Endothelial cell of umbilical vein (primary cell): ENCODE results near the gene JADE1. TPM values are rescaled to one million over a fixed set of nuclear protein-coding genes. Genes with fewer than 3 reads are reported as not detected.

Source experiments
- BruUV-seq: library from RNA; stranded (reverse); fragments of 400-500 nt; replicated peaks from 2 replicates; lab custom pipeline; 2021; lab: Mats Ljungman, UMichigan
- CTCF ChIA-PET: fragments of 300-600, 350-600 bp; sonication (Branson Sonifier 250); formaldehyde crosslinking; loops from one replicate; lab custom pipeline; 2021; ENCODE audit warnings: antibody characterized with exemption, inconsistent platforms; lab: Charles Lee
- POLR2A ChIA-PET: fragments of 300-600, 350-600 bp; sonication (Branson Sonifier 250); formaldehyde crosslinking; loops from one replicate; lab custom pipeline; 2021; ENCODE audit warnings: antibody characterized with exemption, inconsistent platforms; lab: Charles Lee
- DNase-seq: peaks from one replicate; pipeline ENCODE4 v3.0.0-alpha.2; 2011; ENCODE audit warnings: low read depth, low spot score
- FAIRE-seq: peaks from 2 replicates; lab custom pipeline; 2011; peaks lifted over from hg19 to GRCh38; lab: Jason Lieb, UNC
- H2AFZ ChIP-seq: 2 replicates; pipeline ENCODE4 v1.6.0; 2012; ENCODE audit warnings: low read depth, low read length, control low read depth, inconsistent platforms
- H3K27ac ChIP-seq: 2 replicates; pipeline ENCODE4 v1.5.1; 2011; ENCODE audit warnings: low read depth, mild to moderate bottlenecking, control low read depth, low read length, moderate library complexity; ENCODE audit not compliant: insufficient read depth
- H3K27me3 ChIP-seq, 2 experiments: 2 replicates each; pipeline versions ENCODE4 v1.6.0 to v1.6.1; 2011; ENCODE audit warnings: low read length in 2 of 2, mixed read lengths in 1 of 2; ENCODE audit not compliant: control insufficient read depth in 2 of 2, insufficient read depth in 2 of 2
- H3K36me3 ChIP-seq, 2 experiments: 2 replicates in 1 of 2; 3 replicates in 1 of 2; pipeline ENCODE4 v1.5.1; 2011; ENCODE audit warnings: low read length in 2 of 2, mild to moderate bottlenecking in 1 of 2, moderate library complexity in 1 of 2; ENCODE audit not compliant: control insufficient read depth in 2 of 2, insufficient read depth in 2 of 2; ENCODE audit errors: extremely low read depth in 1 of 2
- H3K4me1 ChIP-seq: 3 replicates; pipeline ENCODE4 v1.5.1; 2011; ENCODE audit warnings: mild to moderate bottlenecking, low read length; ENCODE audit not compliant: control insufficient read depth, insufficient read depth; ENCODE audit errors: extremely low read depth
- H3K4me2 ChIP-seq: 2 replicates; pipeline ENCODE4 v1.6.1; 2011; ENCODE audit warnings: low read length, control low read depth, mixed read lengths; ENCODE audit not compliant: insufficient read depth
- H3K4me3 ChIP-seq, 3 experiments: fragments of 200-600 bp in 1 of 3; sonication (generic), shearing (Covaris generic) in 1 of 3; replicated peaks in 1 of 3; 2 replicates each; pipeline ENCODE4 v1.5.1; 2011 to 2016; ENCODE audit warnings: control low read depth in 3 of 3, low read length in 3 of 3, mild to moderate bottlenecking in 2 of 3, inconsistent platforms in 1 of 3, low read depth in 1 of 3, moderate library complexity in 1 of 3; ENCODE audit not compliant: insufficient read depth in 1 of 3
- H3K79me2 ChIP-seq: 2 replicates; pipeline ENCODE4 v1.6.0; 2012; ENCODE audit warnings: low read length, inconsistent platforms; ENCODE audit not compliant: control insufficient read depth, insufficient read depth
- H3K9ac ChIP-seq: replicated peaks from 2 replicates; pipeline ENCODE3; 2011; ENCODE audit warnings: low read length, control low read depth; ENCODE audit not compliant: insufficient read depth; ENCODE audit errors: extremely low read depth
- H3K9me1 ChIP-seq: replicated peaks from 3 replicates; pipeline ENCODE4 v1.6.0; 2011; ENCODE audit warnings: mild to moderate bottlenecking, low read length; ENCODE audit not compliant: control insufficient read depth, insufficient read depth; ENCODE audit errors: extremely low read depth
- H3K9me3 ChIP-seq: replicated peaks from 2 replicates; pipeline ENCODE4 v1.5.1; 2012; ENCODE audit warnings: low read length, inconsistent platforms; ENCODE audit not compliant: control insufficient read depth, insufficient read depth
- H4K20me1 ChIP-seq: replicated peaks from 2 replicates; pipeline ENCODE3; 2011; ENCODE audit warnings: mild to moderate bottlenecking, low read length; ENCODE audit not compliant: control insufficient read depth, insufficient read depth; ENCODE audit errors: extremely low read depth
- EZH2 ChIP-seq: IDR thresholded peaks from 2 replicates; pipeline ENCODE4 v1.6.1; 2012; ENCODE audit warnings: borderline replicate concordance, low read depth, mild to moderate bottlenecking, moderate library complexity, low read length, inconsistent platforms; ENCODE audit not compliant: severe bottlenecking
- FOS ChIP-seq: IDR thresholded peaks from 2 replicates; pipeline ENCODE4 v1.6.1; 2011; ENCODE audit warnings: mild to moderate bottlenecking, low read length, moderate library complexity, borderline replicate concordance; ENCODE audit not compliant: insufficient read depth
- JUN ChIP-seq: IDR thresholded peaks from 2 replicates; pipeline ENCODE4 v1.6.1; 2011; ENCODE audit warnings: borderline replicate concordance, low read depth; ENCODE audit not compliant: insufficient read length, insufficient read depth
- MYC ChIP-seq: IDR thresholded peaks from one replicate; pipeline ENCODE4 v1.6.1; 2011; ENCODE audit warnings: mild to moderate bottlenecking, low read depth, low read length
- POLR2A ChIP-seq: IDR thresholded peaks from 2 replicates; pipeline ENCODE4 v1.6.1; 2012; ENCODE audit warnings: low read depth, mild to moderate bottlenecking, control low read depth, low read length
- POLR2AphosphoS5 ChIP-seq: IDR thresholded peaks from 2 replicates; pipeline ENCODE4 v1.6.1; 2012; ENCODE audit warnings: low read depth, mild to moderate bottlenecking, control low read depth, low read length, moderate library complexity; ENCODE audit not compliant: insufficient read depth
- dilution Hi-C: fragments of 300-500 bp; cut with MboI; formaldehyde crosslinking; loops from one replicate; pipeline ENCODE4 v1.15.0; 2019; ENCODE audit warnings: low sequenced_read_pairs; ENCODE audit not compliant: extremely low pct_ligation_motif_present
- intact Hi-C: fragments of 100-400 bp; cut with micrococcal nuclease; formaldehyde crosslinking; loops from one replicate; pipeline ENCODE4 v1.10.0; 2022
- polyA plus RNA-seq, 4 experiments: library from polyadenylated mRNA; depleted of rRNA in 3 of 4; stranded (reverse) in 3 of 4; unstranded in 1 of 4; fragments of >200 nt; gene quantifications; 2 replicates each; pipeline versions ENCODE4 v1.2.1 to v1.2.3, GENCODE V29; 2011 to 2012; ENCODE audit warnings: missing spikeins in 1 of 4
- total RNA-seq: library from RNA; stranded (reverse); gene quantifications from 2 replicates; pipeline ENCODE4 v1.2.3, GENCODE V29; 2021
- TF ChIP-seq, protein P1 (sequence below): IDR thresholded peaks from 2 replicates; pipeline ENCODE4 v1.6.1; 2011; ENCODE audit not compliant: insufficient read depth, insufficient read length

The JADE1 gene
- total and polyA plus RNA-seq, 2 donors (not counting 3 experiments of a cell fraction or from before 2014, with no cell fraction given), result 13.6 to 45.6 TPM

- peak overlapping the region; percentile 95 for H3K9ac ChIP-seq
- H3K27me3 ChIP-seq, result no peaks in the 10 kb centered on the region
- intact Hi-C loops (loop anchor here (1.0 to 5.0 kb wide), 3 partner anchors 523 to 749 kb away; partner anchors contain the start of gene LARP1B), dilution Hi-C loops (no loop called here)
- FAIRE-seq, result peak; percentile 76
- H3K4me2 ChIP-seq, result peak overlapping the region; percentile 87
- peaks cover 42% of the 10 kb centered on the region for H3K79me2 ChIP-seq
- BruUV-seq, result TSS peak; percentile 44
- H2AFZ ChIP-seq, result peak overlapping the region; percentile 65
- peak overlapping the region; percentile 93 for H3K27ac ChIP-seq
- no peaks in the 10 kb centered on the region for H4K20me1 ChIP-seq
- no peaks in the 10 kb centered on the region for H3K9me1 ChIP-seq
- ChIA-PET POLR2A (no interaction called here), CTCF (interaction anchor here (1.4 to 2.6 kb wide), 6 partner anchors 12 to 523 kb away, joined by 4 to 28 read pairs (median 12); partner anchors contain the start of gene PGRMC2)
- H3K4me1 ChIP-seq, result peaks cover 7% of the 10 kb centered on the region
- peak overlapping the region; percentile 77 to 98 (median 94) for H3K4me3 ChIP-seq
- TF ChIP-seq JUN (no peak), MYC (peak; percentile 66), POLR2A (peak; percentile 68), EZH2 (no peak), POLR2AphosphoS5 (peak; percentile 82), FOS (no peak)
- TF ChIP-seq, protein P1, sequence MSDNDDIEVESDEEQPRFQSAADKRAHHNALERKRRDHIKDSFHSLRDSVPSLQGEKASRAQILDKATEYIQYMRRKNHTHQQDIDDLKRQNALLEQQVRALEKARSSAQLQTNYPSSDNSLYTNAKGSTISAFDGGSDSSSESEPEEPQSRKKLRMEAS, result peak; percentile 53
- DNase-seq, result peak; percentile 89
- no peaks in the 10 kb centered on the region for H3K9me3 ChIP-seq
- H3K36me3 ChIP-seq, result no peaks in the 10 kb centered on the region
Observed at GRCh38 chr4:128810871-128811570, 1.5 kb downstream of the JADE1 start.
